GM12891 (cell line): Measurements from ENCODE around the gene MPPED2.

Experiments
- PAX5 ChIP-seq: IDR thresholded peaks from 2 replicates; pipeline ENCODE4 v1.6.1; 2011; ENCODE audit warnings: low read length, moderate library complexity, mild to moderate bottlenecking; ENCODE audit not compliant: insufficient read depth, severe bottlenecking
- POLR2A ChIP-seq: IDR thresholded peaks from 2 replicates; pipeline ENCODE4 v1.6.1; 2011; ENCODE audit warnings: low read depth, low read length, control low read depth
- POLR2AphosphoS5 ChIP-seq: IDR thresholded peaks from 2 replicates; pipeline ENCODE4 v1.6.1; 2011; ENCODE audit warnings: low read depth, low read length, control low read depth
- TAF1 ChIP-seq: IDR thresholded peaks from 2 replicates; pipeline ENCODE4 v1.6.1; 2011; ENCODE audit warnings: low read depth, low read length, control low read depth

- TF ChIP-seq POLR2AphosphoS5 = no peak
- TF ChIP-seq POLR2A = no peak
- no peak for TF ChIP-seq TAF1
- TF ChIP-seq PAX5 = no peak
Measured at GRCh38 chr11:30474151-30474954, 111.8 kb downstream of the MPPED2 start.
